K562 (cell line): ENCODE results near the gene MAD1L1. TPM values are rescaled to one million over a fixed set of nuclear protein-coding genes. Genes with fewer than 3 reads are reported as not detected.

Experiments used
- CSDE1 ChIP-seq, 2 experiments: fragments of 450-650 bp; IDR thresholded peaks; 2 replicates each; pipeline ENCODE4 v1.6.1; 2016; ENCODE audit warnings: mild to moderate bottlenecking in 1 of 2
- FOXK2 ChIP-seq, 2 experiments: fragments of 450-650 bp; IDR thresholded peaks in 1 of 2; conservative IDR thresholded peaks in 1 of 2; 2 replicates each; pipeline ENCODE4 v1.6.1; 2016; ENCODE audit warnings: low read depth in 2 of 2, mild to moderate bottlenecking in 1 of 2
- JUNB ChIP-seq: fragments of 450-650 bp; formaldehyde crosslinking; conservative IDR thresholded peaks from 2 replicates; pipeline ENCODE4 v1.4.0; 2020; ENCODE audit warnings: mild to moderate bottlenecking
- TOE1 ChIP-seq, 2 experiments: fragments of 450-650 bp in 1 of 2; sonication (generic) in 1 of 2; formaldehyde crosslinking in 1 of 2; IDR thresholded peaks; 2 replicates each; pipeline versions ENCODE4 v1.7.1 to v1.8.0; 2016 to 2022; ENCODE audit warnings: borderline replicate concordance in 2 of 2, mild to moderate bottlenecking in 2 of 2, antibody characterized with exemption in 1 of 2, inconsistent platforms in 1 of 2, low read depth in 1 of 2, missing genetic modification reagents in 1 of 2, moderate library complexity in 1 of 2
- ZNF146 ChIP-seq: IDR thresholded peaks from one replicate; pipeline ENCODE4 v1.6.1; 2018; ENCODE audit warnings: missing compliant biosample characterization; ENCODE audit not compliant: unreplicated experiment
- ZNF778 ChIP-seq: fragments of 450-650 bp; formaldehyde crosslinking; IDR thresholded peaks from 2 replicates; pipeline ENCODE4 v1.4.0; 2020; ENCODE audit warnings: mild to moderate bottlenecking, moderate library complexity
- polyA plus RNA-seq, 8 experiments: library from polyadenylated mRNA; depleted of rRNA in 4 of 8; stranded (reverse) in 5 of 8; unstranded in 3 of 8; fragments of >200 nt; fragmentation: Nextera tagmentation in 2 of 8; fragmentation: Illumina TruSeq in 1 of 8; extraction: Ambion mirVana in 2 of 8; extraction: Trizol in 1 of 8; gene quantifications; 2 replicates each; pipeline versions ENCODE4 v1.2.1 to v1.2.3, GENCODE V29; 2011 to 2014; ENCODE audit warnings: inconsistent platforms in 1 of 8, missing spikeins in 1 of 8
- total RNA-seq, 7 experiments: library from RNA; depleted of rRNA in 6 of 7; stranded (reverse); fragments of >200 nt in 6 of 7; fragmentation: Illumina TruSeq in 2 of 7; extraction: Trizol in 2 of 7; gene quantifications; 2 replicates each; pipeline versions ENCODE4 v1.2.1 to v1.2.3, GENCODE V29; 2011 to 2021; ENCODE audit warnings: low replicate concordance in 1 of 7
- TF ChIP-seq, protein P1 (sequence below): fragments of 450-650 bp; IDR thresholded peaks from 2 replicates; pipeline ENCODE4 v1.6.1; 2017; ENCODE audit warnings: antibody characterized with exemption, mild to moderate bottlenecking
- TF ChIP-seq, protein P2 (sequence below): fragments of 450-650 bp; IDR thresholded peaks from 2 replicates; pipeline ENCODE4 v1.6.1; 2018; ENCODE audit warnings: mild to moderate bottlenecking, low read depth; ENCODE audit not compliant: partially characterized antibody
- TF ChIP-seq, protein P3 (sequence below): sonication (generic); formaldehyde crosslinking; IDR thresholded peaks from 2 replicates; pipeline ENCODE4 v1.8.0; 2022; ENCODE audit warnings: mild to moderate bottlenecking, missing genetic modification reagents

Gene MAD1L1
- total and polyA plus RNA-seq, 9 of the 15 experiments (the other 6 are each of a cell fraction or from before 2014, with no cell fraction given): 1.7 to 89.7 (median 18.0) TPM

DNA sequence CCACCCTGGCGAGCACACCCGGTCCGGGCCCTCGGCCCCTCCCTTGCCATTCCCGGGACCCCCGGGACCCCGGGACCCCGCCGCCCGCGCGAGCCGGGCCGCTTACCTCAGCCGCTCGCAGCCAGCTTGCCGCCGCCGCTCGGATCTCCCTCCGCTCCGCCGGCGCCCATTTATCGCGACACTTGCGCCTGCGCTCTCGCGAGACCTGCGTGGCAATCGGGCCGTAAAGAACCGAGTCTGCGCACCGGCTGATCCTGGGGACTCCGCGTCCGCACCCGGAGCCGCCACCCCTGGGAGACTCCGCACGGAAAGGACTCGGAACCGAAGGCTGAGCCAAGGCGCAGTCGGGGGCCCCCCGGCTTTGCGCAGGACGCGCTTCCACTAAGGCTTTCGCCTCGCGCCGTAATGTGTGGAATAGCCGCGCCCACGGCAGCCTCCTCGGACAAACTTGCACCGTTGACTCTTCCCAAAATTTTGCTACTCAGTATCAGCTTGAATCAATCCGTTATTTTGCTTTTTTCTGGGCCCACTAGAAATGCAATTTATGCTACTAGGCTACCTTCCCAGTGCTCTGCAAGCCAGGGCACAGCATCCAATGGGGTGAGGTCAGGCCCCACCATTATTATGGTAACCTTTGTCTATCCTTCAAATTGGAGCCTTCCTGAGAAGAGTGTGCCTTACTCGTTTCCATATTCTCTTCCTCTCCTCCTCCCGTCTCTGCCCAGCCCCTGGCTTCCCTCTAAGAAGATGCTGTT lies at the start of gene MAD1L1 (continued):
- TF ChIP-seq, protein P1, sequence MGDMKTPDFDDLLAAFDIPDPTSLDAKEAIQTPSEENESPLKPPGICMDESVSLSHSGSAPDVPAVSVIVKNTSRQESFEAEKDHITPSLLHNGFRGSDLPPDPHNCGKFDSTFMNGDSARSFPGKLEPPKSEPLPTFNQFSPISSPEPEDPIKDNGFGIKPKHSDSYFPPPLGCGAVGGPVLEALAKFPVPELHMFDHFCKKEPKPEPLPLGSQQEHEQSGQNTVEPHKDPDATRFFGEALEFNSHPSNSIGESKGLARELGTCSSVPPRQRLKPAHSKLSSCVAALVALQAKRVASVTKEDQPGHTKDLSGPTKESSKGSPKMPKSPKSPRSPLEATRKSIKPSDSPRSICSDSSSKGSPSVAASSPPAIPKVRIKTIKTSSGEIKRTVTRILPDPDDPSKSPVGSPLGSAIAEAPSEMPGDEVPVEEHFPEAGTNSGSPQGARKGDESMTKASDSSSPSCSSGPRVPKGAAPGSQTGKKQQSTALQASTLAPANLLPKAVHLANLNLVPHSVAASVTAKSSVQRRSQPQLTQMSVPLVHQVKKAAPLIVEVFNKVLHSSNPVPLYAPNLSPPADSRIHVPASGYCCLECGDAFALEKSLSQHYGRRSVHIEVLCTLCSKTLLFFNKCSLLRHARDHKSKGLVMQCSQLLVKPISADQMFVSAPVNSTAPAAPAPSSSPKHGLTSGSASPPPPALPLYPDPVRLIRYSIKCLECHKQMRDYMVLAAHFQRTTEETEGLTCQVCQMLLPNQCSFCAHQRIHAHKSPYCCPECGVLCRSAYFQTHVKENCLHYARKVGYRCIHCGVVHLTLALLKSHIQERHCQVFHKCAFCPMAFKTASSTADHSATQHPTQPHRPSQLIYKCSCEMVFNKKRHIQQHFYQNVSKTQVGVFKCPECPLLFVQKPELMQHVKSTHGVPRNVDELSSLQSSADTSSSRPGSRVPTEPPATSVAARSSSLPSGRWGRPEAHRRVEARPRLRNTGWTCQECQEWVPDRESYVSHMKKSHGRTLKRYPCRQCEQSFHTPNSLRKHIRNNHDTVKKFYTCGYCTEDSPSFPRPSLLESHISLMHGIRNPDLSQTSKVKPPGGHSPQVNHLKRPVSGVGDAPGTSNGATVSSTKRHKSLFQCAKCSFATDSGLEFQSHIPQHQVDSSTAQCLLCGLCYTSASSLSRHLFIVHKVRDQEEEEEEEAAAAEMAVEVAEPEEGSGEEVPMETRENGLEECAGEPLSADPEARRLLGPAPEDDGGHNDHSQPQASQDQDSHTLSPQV: no peak
- TF ChIP-seq CSDE1 (IDR thresholded peaks at IDR 0.05): no peak
- no peak for TF ChIP-seq ZNF146 (CRISPR knock-in tag)
- TF ChIP-seq, protein P2, sequence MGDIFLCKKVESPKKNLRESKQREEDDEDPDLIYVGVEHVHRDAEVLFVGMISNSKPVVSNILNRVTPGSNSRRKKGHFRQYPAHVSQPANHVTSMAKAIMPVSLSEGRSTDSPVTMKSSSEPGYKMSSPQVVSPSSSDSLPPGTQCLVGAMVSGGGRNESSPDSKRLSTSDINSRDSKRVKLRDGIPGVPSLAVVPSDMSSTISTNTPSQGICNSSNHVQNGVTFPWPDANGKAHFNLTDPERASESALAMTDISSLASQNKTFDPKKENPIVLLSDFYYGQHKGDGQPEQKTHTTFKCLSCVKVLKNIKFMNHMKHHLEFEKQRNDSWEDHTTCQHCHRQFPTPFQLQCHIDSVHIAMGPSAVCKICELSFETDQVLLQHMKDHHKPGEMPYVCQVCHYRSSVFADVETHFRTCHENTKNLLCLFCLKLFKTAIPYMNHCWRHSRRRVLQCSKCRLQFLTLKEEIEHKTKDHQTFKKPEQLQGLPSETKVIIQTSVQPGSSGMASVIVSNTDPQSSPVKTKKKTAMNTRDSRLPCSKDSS: no peak
- TF ChIP-seq, protein P3, sequence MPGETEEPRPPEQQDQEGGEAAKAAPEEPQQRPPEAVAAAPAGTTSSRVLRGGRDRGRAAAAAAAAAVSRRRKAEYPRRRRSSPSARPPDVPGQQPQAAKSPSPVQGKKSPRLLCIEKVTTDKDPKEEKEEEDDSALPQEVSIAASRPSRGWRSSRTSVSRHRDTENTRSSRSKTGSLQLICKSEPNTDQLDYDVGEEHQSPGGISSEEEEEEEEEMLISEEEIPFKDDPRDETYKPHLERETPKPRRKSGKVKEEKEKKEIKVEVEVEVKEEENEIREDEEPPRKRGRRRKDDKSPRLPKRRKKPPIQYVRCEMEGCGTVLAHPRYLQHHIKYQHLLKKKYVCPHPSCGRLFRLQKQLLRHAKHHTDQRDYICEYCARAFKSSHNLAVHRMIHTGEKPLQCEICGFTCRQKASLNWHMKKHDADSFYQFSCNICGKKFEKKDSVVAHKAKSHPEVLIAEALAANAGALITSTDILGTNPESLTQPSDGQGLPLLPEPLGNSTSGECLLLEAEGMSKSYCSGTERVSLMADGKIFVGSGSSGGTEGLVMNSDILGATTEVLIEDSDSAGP: no peak
- TF ChIP-seq ZNF778: no peak
- peak; percentile 87; the same call in 1 of the 2 replicates for TF ChIP-seq TOE1 (IDR thresholded peaks at IDR 0.05; ENCODE audit: borderline replicate concordance)
- TF ChIP-seq TOE1 (CRISPR knock-in tag; IDR thresholded peaks at IDR 0.05; ENCODE audit: borderline replicate concordance, low read depth): no peak
- no peak for TF ChIP-seq FOXK2 (conservative IDR thresholded peaks at IDR 0.05 in 1 of 2, IDR thresholded peaks at IDR 0.05 in 1 of 2; ENCODE audit: low read depth in 2 of 2)
- no peak for TF ChIP-seq JUNB (CRISPR knock-in tag)
